Activated CD8-positive, alpha-beta T cell treated with anti-CD3 and anti-CD28 coated beads for 36 hours (primary cell): ENCODE results near the gene PXMP4. TPM values are rescaled to one million over a fixed set of nuclear protein-coding genes. Genes with fewer than 3 reads are reported as not detected.

Experiments used
- ATAC-seq: fragments of 200-7000 bp; cut with Tn5 transposase; one replicate; pipeline ENCODE4 v1.10.0; 2021; ENCODE audit warnings: mild to moderate bottlenecking, moderate library complexity
- CTCF ChIA-PET: fragments of 350-600 bp; sonication (Branson Sonifier 250); formaldehyde crosslinking; loops from one replicate; lab custom pipeline; 2021; ENCODE audit warnings: antibody characterized with exemption; lab: Charles Lee
- POLR2A ChIA-PET: fragments of 350-600 bp; sonication (Branson Sonifier 250); formaldehyde crosslinking; loops from one replicate; lab custom pipeline; 2021; ENCODE audit warnings: antibody characterized with exemption; lab: Charles Lee
- DNase-seq: peaks from one replicate; pipeline ENCODE4 v3.0.0-alpha.2; 2020
- H3K27ac Mint-ChIP-seq: one replicate; pipeline ENCODE4 v1.8.0; 2021; ENCODE audit warnings: mild to moderate bottlenecking, mixed read lengths
- H3K27me3 Mint-ChIP-seq: one replicate; pipeline ENCODE4 v1.8.0; 2021; ENCODE audit warnings: mixed read lengths
- H3K36me3 Mint-ChIP-seq: one replicate; pipeline ENCODE4 v1.8.0; 2021; ENCODE audit warnings: low read depth, mixed read lengths
- H3K4me1 Mint-ChIP-seq: one replicate; pipeline ENCODE4 v1.8.0; 2021; ENCODE audit warnings: low read depth, mixed read lengths
- H3K4me3 Mint-ChIP-seq: one replicate; pipeline ENCODE4 v1.8.0; 2021; ENCODE audit warnings: mild to moderate bottlenecking, moderate library complexity, mixed read lengths
- H3K9me3 Mint-ChIP-seq: one replicate; pipeline ENCODE4 v1.8.0; 2021; ENCODE audit warnings: mixed read lengths
- CTCF ChIP-seq: fragments of 200-600 bp; IDR thresholded peaks from one replicate; pipeline ENCODE4 v1.8.0; 2022; ENCODE audit warnings: antibody characterized with exemption, mild to moderate bottlenecking
- intact Hi-C: fragments of 100-400 bp; cut with micrococcal nuclease; formaldehyde crosslinking; loops from one replicate; pipeline ENCODE4 v1.10.0; 2022
- total RNA-seq, 2 experiments: library from RNA; stranded (reverse); gene quantifications; one replicate each; pipeline ENCODE4 v1.2.3, GENCODE V29; 2021

PXMP4 gene
- total RNA-seq, result 1 to 10 TPM; 6.9 to 7.3 TPM

GRCh38 chr20:33719989-33720709 is at the start of gene PXMP4:
TSS of gene PXMP4 (minus strand) at chr20:33720310. CDS start at chr20:33720207, 103 bp downstream.
- Mint-ChIP-seq H3K36me3 (no peaks in the 10 kb centered on the region), H3K4me1 (peaks cover 14% of the 10 kb centered on the region), H3K27ac (peak within 1 kb of the TSS; percentile 89), H3K4me3 (peak within 1 kb of the TSS; percentile 91), H3K9me3 (no peaks in the 10 kb centered on the region), H3K27me3 (no peaks in the 10 kb centered on the region)
- ATAC-seq, result peak; percentile 98
- ChIA-PET CTCF (interaction anchor here (0.9 to 1.7 kb wide), 5 partner anchors 9 to 273 kb away, joined by 3 to 8 read pairs (median 5); partner anchors contain the start of gene ZNF341), POLR2A (interaction anchor here (0.5 to 3.5 kb wide), 10 partner anchors 12 to 268 kb away, joined by 3 to 27 read pairs (median 3); partner anchors contain the start of genes ACTL10, E2F1 and ZNF341)
- intact Hi-C loops, result no loop called here
- TF ChIP-seq CTCF, result no peak
- peak; percentile 93 for DNase-seq

GRCh38 chr20:33769043-33769442 is 48.9 kb upstream of the PXMP4 start:
- CTCF ChIA-PET, result no interaction called here
- TF ChIP-seq CTCF, result no peak
- POLR2A ChIA-PET, result no interaction called here
- ATAC-seq (peak; percentile 40), DNase-seq (no peak)
- Mint-ChIP-seq H3K9me3 (no peaks in the 10 kb centered on the region), H3K4me1 (peaks cover 12% of the 10 kb centered on the region), H3K4me3 (no peak overlapping the region), H3K36me3 (peaks cover 16% of the 10 kb centered on the region), H3K27ac (no peak overlapping the region), H3K27me3 (no peaks in the 10 kb centered on the region)
- intact Hi-C loops, result no loop called here

- CTCF ChIA-PET, result no interaction called here
Observed at GRCh38 chr20:33767777-33768138, 47.6 kb upstream of the PXMP4 start.

GRCh38 chr20:33766686-33767085 is 46.6 kb upstream of the PXMP4 start:
- ChIA-PET POLR2A (no interaction called here), CTCF (no interaction called here)

More at GRCh38 chr20:33767777-33768138, 47.6 kb upstream of the PXMP4 start:
- no peak for TF ChIP-seq CTCF
- intact Hi-C loops, result no loop called here
- H3K36me3 Mint-ChIP-seq, result peaks cover 16% of the 10 kb centered on the region
- no peaks in the 10 kb centered on the region for H3K9me3 Mint-ChIP-seq
- H3K4me3 Mint-ChIP-seq, result no peak overlapping the region
- POLR2A ChIA-PET, result no interaction called here
- no peak overlapping the region for H3K27ac Mint-ChIP-seq
- ATAC-seq (no peak), DNase-seq (no peak)
- H3K4me1 Mint-ChIP-seq, result peaks cover 4% of the 10 kb centered on the region
- H3K27me3 Mint-ChIP-seq, result no peaks in the 10 kb centered on the region

More at GRCh38 chr20:33766686-33767085, 46.6 kb upstream of the PXMP4 start:
- Mint-ChIP-seq H3K4me3 (no peak overlapping the region), H3K27me3 (no peaks in the 10 kb centered on the region), H3K36me3 (peaks cover 9% of the 10 kb centered on the region), H3K27ac (no peak overlapping the region), H3K9me3 (no peaks in the 10 kb centered on the region), H3K4me1 (no peaks in the 10 kb centered on the region)
- no peak for TF ChIP-seq CTCF
- DNase-seq (no peak), ATAC-seq (no peak)
- intact Hi-C loops, result no loop called here
